Germinal center (tissue), 1 donor: ENCODE measurements around the gene MMP13.
"Not testable (repeated sequence)": the region's sequence is repeated elsewhere in the genome, so short reads cannot be mapped to it uniquely, and the experiment has no call there.

ENCODE experiments used
- DNase-seq: peaks from one replicate; pipeline ENCODE4 v3.0.0; 2012; ENCODE audit warnings: mixed read lengths, low spot score

MMP13 gene

DNA sequence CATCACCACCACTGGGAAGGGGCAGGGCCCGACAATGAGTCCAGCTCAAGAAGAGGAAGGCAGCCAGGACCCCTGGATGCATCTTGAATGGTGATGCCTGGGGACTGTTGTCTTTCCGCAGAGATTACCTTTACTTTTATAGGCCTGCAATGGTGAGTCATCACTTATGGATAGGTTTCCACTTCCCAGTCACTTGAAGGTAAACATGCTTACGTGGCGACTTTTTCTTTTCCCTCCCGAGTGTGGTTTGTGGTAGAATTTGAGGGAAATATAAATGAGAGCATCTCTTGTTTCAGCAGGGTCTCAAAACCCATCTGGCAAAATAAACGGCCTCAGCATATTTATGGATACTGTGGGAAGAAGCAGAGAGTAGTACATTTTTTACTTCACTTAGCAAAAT, at the start of gene MMP13:
MMP13 (minus strand) TSS at position 109 of the 400 bp plus-strand sequence; CDS start at position 82, 27 bp downstream.
- DNase-seq = no peak

GRCh38 chr11:103004234-103004633, 48.7 kb upstream of the MMP13 start:
- DNase-seq = not testable (repeated sequence)

DNA sequence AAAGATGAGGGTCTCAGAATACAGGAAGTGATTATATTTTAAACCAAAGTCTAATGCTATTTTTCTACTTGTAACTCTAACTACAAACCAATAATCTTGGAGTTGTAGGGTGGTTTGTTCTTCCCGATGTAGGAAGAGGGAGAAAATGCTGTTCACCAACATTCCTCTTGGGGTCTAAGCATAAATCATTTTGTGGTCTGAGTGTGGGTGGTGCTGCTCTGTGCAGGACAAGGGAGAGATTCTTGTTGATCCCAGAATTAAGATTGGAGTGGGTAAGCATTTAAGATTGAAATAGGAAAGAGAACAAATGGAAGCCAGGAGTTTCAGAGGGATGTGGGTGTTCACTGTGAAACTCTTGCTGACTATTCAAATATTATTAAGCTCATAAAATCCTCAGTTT, 38.6 kb upstream of the MMP13 start:
- DNase-seq = no peak

- DNase-seq = no peak
These were observed 36.2 kb upstream of the MMP13 start for GRCh38 chr11:102991776-102992175.

DNA sequence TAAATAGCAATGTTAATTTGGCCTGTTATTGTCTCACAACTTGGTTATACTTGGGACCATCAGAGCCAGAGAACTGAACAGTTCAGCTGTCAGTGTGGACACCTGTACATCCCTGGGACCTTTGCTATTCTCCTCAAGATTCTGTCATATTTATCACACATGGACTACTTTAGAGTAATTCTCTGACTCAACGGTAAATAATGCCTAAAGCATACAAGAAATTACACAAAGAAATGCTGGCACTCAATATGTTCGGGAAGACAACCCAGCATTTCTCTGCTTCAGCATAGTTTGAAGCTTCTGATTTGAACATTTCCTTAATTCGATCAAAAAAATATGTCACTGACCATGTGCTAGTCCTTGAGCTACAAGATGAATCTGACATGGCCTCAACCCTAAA, 34.6 kb upstream of the MMP13 start:
- DNase-seq = no peak

- DNase-seq = no peak
These were observed 34.0 kb upstream of the MMP13 start for GRCh38 chr11:102989379-102990047.

- DNase-seq = no peak
These were observed 31.3 kb upstream of the MMP13 start for GRCh38 chr11:102986815-102987214.

GRCh38 chr11:102985850-102986249, 30.3 kb upstream of the MMP13 start:
- DNase-seq = no peak

DNA sequence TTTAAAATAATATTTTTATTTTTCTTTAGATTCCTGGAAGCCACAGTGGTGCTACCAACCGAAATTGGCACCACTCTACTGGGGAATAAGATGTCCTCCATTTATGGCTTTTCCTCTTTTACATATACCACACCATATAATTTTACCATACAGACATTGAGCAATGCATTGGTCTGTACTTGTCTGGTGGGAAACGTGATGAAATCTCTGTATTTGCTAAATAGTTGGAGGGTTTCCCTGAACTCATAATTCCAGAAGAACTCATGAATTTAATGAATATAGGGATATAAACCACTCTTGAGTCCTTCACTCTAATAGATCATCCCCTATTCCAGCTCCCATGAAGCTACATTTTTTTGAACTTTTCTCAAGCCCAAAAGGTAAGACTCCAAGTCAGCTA, 28.0 kb upstream of the MMP13 start:
- no peak for DNase-seq

GRCh38 chr11:102981324-102981910, 25.9 kb upstream of the MMP13 start:
- DNase-seq = no peak

GRCh38 chr11:102974552-102975280, 19.2 kb upstream of the MMP13 start:
- DNase-seq = no peak

- not testable (repeated sequence) for DNase-seq
These were observed 18.2 kb upstream of the MMP13 start for GRCh38 chr11:102973698-102974097.

GRCh38 chr11:102972853-102973252, 17.3 kb upstream of the MMP13 start:
- DNase-seq = no peak

DNA sequence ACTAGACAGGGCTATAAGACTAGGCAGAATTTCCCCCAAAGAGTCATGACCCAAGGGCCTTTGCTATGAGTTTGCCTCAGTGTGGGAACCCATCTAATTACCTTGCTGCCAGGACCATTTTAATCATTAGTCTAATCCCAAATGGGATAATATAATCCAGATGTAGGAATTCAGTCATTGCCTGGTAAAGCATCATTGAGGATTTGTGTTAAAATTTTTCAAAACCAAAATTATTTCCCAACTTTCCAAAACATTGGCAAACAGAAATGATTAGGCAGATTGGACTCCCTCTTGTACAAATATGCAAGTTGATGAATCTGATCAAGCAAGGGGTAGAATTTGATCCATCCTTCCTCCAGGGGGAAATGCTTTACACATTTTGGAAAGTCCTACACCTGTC, 16.2 kb upstream of the MMP13 start:
- DNase-seq = no peak

DNA sequence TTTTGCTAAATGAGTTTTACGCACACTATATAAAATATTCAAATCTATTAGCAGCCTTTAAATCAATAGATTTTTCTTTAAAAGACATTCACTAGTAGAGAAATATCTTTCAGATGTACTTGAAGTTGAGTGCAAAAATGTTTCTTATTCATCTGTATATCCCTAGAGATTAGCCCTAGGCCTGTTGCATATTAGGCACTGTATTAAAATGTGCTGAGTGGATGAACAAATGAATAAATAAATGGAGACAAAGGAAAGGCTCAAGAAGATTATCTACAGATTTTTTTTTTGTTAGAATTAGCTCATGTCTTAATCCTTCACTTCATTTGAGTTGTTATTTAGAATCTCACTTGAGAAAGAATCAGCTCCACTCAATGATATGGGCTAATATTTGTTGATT, 12.0 kb upstream of the MMP13 start:
- DNase-seq = no peak

DNA sequence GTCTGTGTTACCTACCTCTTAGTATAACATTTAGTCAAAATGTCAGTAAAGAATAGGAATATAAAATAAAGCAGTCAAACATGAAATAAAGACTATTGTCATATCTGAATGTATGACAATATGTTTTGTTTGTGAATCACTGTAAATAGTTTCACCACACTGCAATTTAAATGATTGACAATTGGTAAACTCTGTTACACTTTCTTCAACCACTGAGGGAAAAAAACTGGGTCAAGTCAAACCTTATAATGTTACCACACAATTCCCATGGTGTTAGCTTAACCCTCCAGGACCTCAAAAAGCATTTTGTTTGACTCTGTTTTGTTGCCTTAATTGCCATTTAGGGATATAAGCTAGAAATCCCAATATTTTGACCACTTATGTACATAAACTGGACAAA, 10.5 kb upstream of the MMP13 start:
- no peak for DNase-seq

DNA sequence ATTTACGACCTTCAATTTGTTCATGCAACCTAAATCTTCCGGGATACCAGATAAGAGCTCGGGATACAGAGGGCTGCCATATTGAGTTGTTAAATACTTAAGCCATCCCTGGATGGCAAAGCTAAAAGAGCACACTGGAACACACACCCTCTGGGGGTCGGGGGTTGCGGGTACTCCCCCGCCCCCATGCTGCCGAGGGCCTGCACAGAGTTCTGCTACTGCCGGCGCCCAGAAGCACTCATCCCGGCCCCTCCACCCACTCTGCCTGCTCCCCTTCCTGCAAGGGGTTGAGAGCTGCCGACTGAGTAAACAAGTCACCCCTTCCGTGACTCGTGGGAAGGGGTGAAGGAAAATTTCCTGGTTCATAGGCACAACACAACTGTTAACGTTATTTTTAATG, 9.3 kb upstream of the MMP13 start:
- DNase-seq = no peak

DNA sequence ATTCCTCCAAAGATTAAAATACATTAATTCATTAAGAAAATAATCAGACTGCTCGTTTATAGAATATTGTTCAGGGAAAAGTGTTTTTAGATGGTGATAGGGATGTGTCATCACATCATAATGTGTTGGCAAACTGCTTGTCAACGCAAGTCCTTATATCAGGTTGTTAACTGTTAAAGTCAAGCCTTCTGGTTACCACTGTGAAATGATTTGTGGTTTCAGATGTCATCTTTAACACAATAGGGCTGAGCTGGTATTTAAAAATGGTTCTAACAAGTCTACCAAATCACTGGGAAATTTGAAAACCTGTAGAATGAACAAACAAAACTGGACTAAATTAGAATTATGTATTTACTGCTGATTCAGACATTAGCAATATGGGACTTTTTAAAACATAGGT, 2.4 kb upstream of the MMP13 start:
- no peak for DNase-seq

- no peak for DNase-seq
These were observed 4.9 kb downstream of the MMP13 start for GRCh38 chr11:102950622-102951081.

GRCh38 chr11:102946237-102946636, 9.3 kb downstream of the MMP13 start:
- no peak for DNase-seq

- peak; percentile 62 for DNase-seq
These were observed 14.6 kb downstream of the MMP13 start for GRCh38 chr11:102940714-102941588.

DNA sequence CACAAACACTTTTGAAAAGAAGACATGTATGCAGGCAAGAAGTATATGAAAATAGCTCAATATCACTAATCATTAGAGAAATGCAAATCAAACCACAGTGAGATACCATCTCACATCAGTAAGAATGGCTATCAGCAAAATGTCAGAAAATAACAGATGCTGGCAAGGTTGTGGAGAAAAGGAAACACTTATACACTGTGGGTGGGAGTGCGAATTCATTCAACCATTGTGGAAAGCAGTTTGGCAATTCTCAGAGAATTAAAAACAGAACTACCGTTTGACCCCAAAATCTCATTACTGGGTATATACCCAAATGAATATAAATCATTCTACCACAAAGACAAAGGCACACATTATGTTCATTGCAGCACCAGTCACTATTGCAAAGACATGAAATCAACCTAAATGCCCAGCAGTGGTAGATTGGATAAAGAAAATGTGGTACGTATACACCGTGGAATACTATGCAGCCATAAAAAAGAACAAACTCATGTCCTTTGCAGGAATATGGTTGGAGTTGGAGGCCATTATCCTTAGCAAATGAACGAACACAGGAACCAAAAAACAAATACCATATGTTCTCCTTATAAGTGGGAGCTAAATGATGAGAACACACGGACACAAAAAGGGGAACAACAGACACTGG, 18.5 kb downstream of the MMP13 start:
- no peak for DNase-seq
